Testis (tissue), 2 donors: Measurements from ENCODE around the gene DAPP1.

ENCODE experiments used
- CTCF ChIP-seq, 3 experiments: fragments of 450-650 bp in 2 of 3; fragments of 200-600 bp in 1 of 3; sonication (generic) in 1 of 3; IDR thresholded peaks; one replicate each; pipeline ENCODE4 v1.5.1; 2016 to 2019; ENCODE audit warnings: antibody characterized with exemption in 3 of 3, mild to moderate bottlenecking in 2 of 3, moderate library complexity in 1 of 3
- POLR2A ChIP-seq: fragments of 450-650 bp; IDR thresholded peaks from one replicate; pipeline ENCODE4 v1.6.1; 2017; ENCODE audit warnings: antibody characterized with exemption, mild to moderate bottlenecking, moderate library complexity

- TF ChIP-seq CTCF (IDR thresholded peaks at IDR 0.05) (no peak), POLR2A (no peak)
Measured at GRCh38 chr4:99838927-99839326, 22.3 kb downstream of the DAPP1 start.
